Hematopoietic multipotent progenitor cell treated with erythropoietin and hydrocortisone succinate and interleukin-3 and kit ligand, for 4 days (in vitro differentiated cells): ENCODE measurements around the gene C9orf50.
"Not testable (repeated sequence)": the region's sequence is repeated elsewhere in the genome, so short reads cannot be mapped to it uniquely, and the experiment has no call there.

Source experiments
- DNase-seq: peaks from one replicate; pipeline ENCODE4 v3.0.0-alpha.2; 2015

Gene C9orf50

GRCh38 chr9:129647635-129648034, 26.7 kb upstream of the C9orf50 start:
- DNase-seq, result no peak

GRCh38 chr9:129646654-129647053, 25.8 kb upstream of the C9orf50 start:
- no peak for DNase-seq

GRCh38 chr9:129646252-129646651, 25.4 kb upstream of the C9orf50 start:
- no peak for DNase-seq

- DNase-seq, result no peak
Observed at GRCh38 chr9:129644902-129645301, 24.0 kb upstream of the C9orf50 start.

- DNase-seq, result no peak
Observed at GRCh38 chr9:129644365-129644764, 23.5 kb upstream of the C9orf50 start.

GRCh38 chr9:129643706-129644105, 22.8 kb upstream of the C9orf50 start:
- DNase-seq, result no peak

- peak; percentile 98 for DNase-seq
Observed at GRCh38 chr9:129641750-129642585, 21.1 kb upstream of the C9orf50 start, which contains the start of gene ASB6. Gene ASB6, minus strand, starts transcription at chr9:129642151. Its CDS starts 152 bp downstream, at chr9:129641999.

- DNase-seq, result peak; percentile 51
Observed at GRCh38 chr9:129640871-129641749, 20.2 kb upstream of the C9orf50 start.

GRCh38 chr9:129640086-129640870, 19.4 kb upstream of the C9orf50 start:
- DNase-seq, result no peak

- DNase-seq, result no peak
Observed at GRCh38 chr9:129639756-129640085, 18.8 kb upstream of the C9orf50 start.

GRCh38 chr9:129639034-129639630, 18.2 kb upstream of the C9orf50 start:
- DNase-seq, result no peak

GRCh38 chr9:129637673-129638439, 17.0 kb upstream of the C9orf50 start:
- DNase-seq, result no peak

- DNase-seq, result peak; percentile 68
Observed at GRCh38 chr9:129637102-129637501, 16.2 kb upstream of the C9orf50 start.

- not testable (repeated sequence) for DNase-seq
Observed at GRCh38 chr9:129636343-129636742, 15.4 kb upstream of the C9orf50 start.

GRCh38 chr9:129635099-129636065, 14.5 kb upstream of the C9orf50 start:
- no peak for DNase-seq

- no peak for DNase-seq
Observed at GRCh38 chr9:129633848-129634247, 12.9 kb upstream of the C9orf50 start.

- DNase-seq, result no peak
Observed at GRCh38 chr9:129633207-129633606, 12.3 kb upstream of the C9orf50 start.

GRCh38 chr9:129632460-129632859, 11.6 kb upstream of the C9orf50 start:
- DNase-seq, result no peak

GRCh38 chr9:129631674-129632129, 10.8 kb upstream of the C9orf50 start:
- no peak for DNase-seq

GRCh38 chr9:129630967-129631673, 10.2 kb upstream of the C9orf50 start:
- no peak for DNase-seq
